ENCODE results near the gene SYNDIG1. TPM values are rescaled to one million over a fixed set of nuclear protein-coding genes. Genes with fewer than 3 reads are reported as not detected.

Gene SYNDIG1
- polyA plus RNA-seq, 2 donors: 0.01 TPM; not detected in 1

DNA sequence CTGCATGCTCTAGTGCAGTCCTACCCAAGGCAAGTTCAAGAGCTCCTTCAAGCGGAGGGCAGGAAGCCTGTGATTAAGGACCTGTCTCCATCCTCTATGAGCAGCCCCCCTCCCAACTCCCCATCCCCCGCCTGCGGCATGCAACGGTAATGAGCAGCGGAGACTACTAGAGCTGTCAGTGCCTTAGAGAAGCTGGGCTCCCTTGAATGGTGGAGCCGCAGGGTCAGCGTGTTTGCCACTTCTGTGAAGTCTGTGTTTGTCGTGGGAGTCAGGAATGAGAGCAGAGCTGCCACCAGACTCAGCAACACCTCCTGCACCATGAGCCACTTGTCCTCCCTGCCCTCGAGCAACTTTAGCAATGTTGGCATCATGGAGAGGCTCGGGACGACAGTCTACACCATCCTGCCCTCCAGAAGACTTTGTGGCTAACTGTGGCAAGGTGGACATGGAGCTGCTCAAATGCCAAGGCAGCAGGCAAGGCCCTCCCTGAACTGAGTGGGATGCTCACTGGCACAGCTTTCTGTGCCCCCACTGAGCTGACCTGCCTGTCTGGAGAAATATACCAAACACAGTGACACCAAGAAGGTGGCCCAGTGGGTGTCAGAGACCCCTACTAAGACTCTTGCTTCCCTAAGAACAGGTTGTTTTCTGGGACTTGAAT is 23.8 kb upstream of the SYNDIG1 start:
- no peaks in the 10 kb centered on the region for H3K4me1 ChIP-seq (ENCODE audit: control insufficient read depth in 2 of 2, insufficient read depth in 2 of 2, low read length in 1 of 2)
- H3K9me3 ChIP-seq (ENCODE audit: control insufficient read depth in 2 of 2, insufficient read depth in 1 of 2, low read depth in 1 of 2, low read length in 1 of 2): no peaks in the 10 kb centered on the region
- H3K27me3 ChIP-seq (ENCODE audit: control insufficient read depth in 1 of 2, insufficient read depth in 2 of 2, low read length in 2 of 2): no peaks in the 10 kb centered on the region
- WGBS, 2 donors: 60 to 61% methylated on average over 11 of the region's 11 CpGs
- H3K36me3 ChIP-seq (ENCODE audit: control insufficient read depth in 2 of 2, insufficient read depth in 2 of 2, low read length in 1 of 2): no peaks in the 10 kb centered on the region
- H3K27ac ChIP-seq (ENCODE audit: low read depth in 2 of 2, low read length in 1 of 2): no peak overlapping the region
- H3K4me3 ChIP-seq (ENCODE audit: low read depth in 1 of 2, low read length in 2 of 2): no peak overlapping the region

DNA sequence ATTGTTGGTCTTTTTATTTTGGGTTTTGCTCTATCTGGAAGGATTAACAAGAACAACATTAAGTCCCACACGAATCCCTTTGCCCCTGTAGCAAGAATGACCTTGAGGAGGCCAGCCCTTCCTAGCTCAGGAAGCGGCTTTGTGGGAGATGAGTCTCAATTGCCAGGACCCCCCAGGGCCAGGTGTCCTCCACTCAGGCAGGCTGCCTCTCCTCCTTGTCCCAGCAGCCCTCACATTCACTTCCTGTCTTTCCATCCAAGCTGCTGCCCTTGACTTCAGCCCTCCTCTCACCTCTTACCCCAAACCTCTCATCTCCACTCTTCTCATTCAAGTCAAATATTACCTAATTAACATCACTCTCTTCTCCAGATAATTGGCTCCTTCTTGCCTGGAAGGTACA is 22.6 kb upstream of the SYNDIG1 start:
- WGBS, 2 donors: 72 to 74% methylated on average over 2 of the region's 2 CpGs

DNA sequence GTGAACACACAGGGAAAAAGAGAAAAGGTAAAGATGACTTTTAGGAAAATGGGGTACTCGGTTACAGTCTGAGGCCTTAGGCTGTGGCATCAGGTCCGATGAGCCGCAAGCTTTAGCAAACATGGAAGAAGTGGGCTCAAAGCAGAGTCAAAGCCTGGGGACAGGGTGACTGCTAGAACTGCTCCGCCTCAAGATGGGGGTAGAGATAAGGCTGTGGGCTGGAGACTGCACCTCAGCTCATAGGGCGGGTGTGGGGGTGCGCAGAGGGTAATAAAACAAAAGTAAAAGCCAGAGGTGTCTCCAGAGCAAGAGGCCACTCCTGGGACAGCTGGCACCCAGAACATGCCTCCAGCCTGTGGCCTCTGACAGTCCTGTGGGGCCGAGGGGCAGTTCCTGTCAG is 21.3 kb upstream of the SYNDIG1 start:
- H3K4me3 ChIP-seq (ENCODE audit: low read depth in 1 of 2, low read length in 2 of 2): no peak overlapping the region
- H3K27me3 ChIP-seq (ENCODE audit: control insufficient read depth in 1 of 2, insufficient read depth in 2 of 2, low read length in 2 of 2): no peaks in the 10 kb centered on the region
- no peaks in the 10 kb centered on the region for H3K9me3 ChIP-seq (ENCODE audit: control insufficient read depth in 2 of 2, insufficient read depth in 1 of 2, low read depth in 1 of 2, low read length in 1 of 2)
- H3K27ac ChIP-seq (ENCODE audit: low read depth in 2 of 2, low read length in 1 of 2): no peak overlapping the region
- no peaks in the 10 kb centered on the region for H3K4me1 ChIP-seq (ENCODE audit: control insufficient read depth in 2 of 2, insufficient read depth in 2 of 2, low read length in 1 of 2)
- no peaks in the 10 kb centered on the region for H3K36me3 ChIP-seq (ENCODE audit: control insufficient read depth in 2 of 2, insufficient read depth in 2 of 2, low read length in 1 of 2)
- 64 to 78% methylated on average over 7 of the region's 7 CpGs for WGBS, 2 donors

More for the DNA sequence above, 22.6 kb upstream of the SYNDIG1 start:
- H3K27me3 ChIP-seq (ENCODE audit: control insufficient read depth in 1 of 2, insufficient read depth in 2 of 2, low read length in 2 of 2): no peaks in the 10 kb centered on the region
- no peaks in the 10 kb centered on the region for H3K4me1 ChIP-seq (ENCODE audit: control insufficient read depth in 2 of 2, insufficient read depth in 2 of 2, low read length in 1 of 2)
- H3K9me3 ChIP-seq (ENCODE audit: control insufficient read depth in 2 of 2, insufficient read depth in 1 of 2, low read depth in 1 of 2, low read length in 1 of 2): no peaks in the 10 kb centered on the region
- H3K27ac ChIP-seq (ENCODE audit: low read depth in 2 of 2, low read length in 1 of 2): no peak overlapping the region
- H3K4me3 ChIP-seq (ENCODE audit: low read depth in 1 of 2, low read length in 2 of 2): no peak overlapping the region
- no peaks in the 10 kb centered on the region for H3K36me3 ChIP-seq (ENCODE audit: control insufficient read depth in 2 of 2, insufficient read depth in 2 of 2, low read length in 1 of 2)

DNA sequence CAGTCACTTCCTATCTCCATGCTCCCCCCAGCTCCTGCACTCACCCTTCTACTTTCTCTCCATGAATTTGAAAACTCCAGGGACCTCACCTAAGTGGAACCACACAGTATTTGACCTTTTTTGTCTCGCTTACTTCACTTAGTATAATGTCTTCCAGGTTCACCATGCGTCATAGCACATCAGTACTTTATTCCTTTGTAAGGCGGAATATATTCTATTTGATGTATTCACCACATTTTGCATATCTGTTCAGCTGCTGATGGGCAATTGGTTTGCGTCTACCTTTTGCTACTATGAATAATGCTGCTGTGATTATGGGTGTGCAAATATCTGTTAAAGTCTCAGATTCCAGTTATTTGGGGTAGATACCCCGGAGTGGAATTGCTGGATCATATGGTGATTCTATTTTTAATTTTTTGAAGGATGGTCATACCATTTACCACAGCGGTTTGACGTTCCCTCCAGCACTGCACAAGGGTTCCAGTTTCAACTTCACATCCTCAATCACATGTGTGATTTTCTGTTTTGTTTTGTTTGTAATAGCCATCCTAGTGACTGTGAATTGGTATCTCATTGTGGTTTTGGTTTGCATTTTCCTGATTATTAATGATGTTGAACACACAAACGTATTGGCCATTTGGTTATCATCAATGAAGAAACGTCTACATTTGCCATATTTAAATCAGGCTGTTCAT is 20.3 kb upstream of the SYNDIG1 start:
- 68 to 83% methylated on average over 9 of the region's 9 CpGs for WGBS, 2 donors
- Histone ChIP-seq H3K36me3 (ENCODE audit: control insufficient read depth in 2 of 2, insufficient read depth in 2 of 2, low read length in 1 of 2) (no peaks in the 10 kb centered on the region), H3K4me3 (ENCODE audit: low read depth in 1 of 2, low read length in 2 of 2) (no peak overlapping the region), H3K9me3 (ENCODE audit: control insufficient read depth in 2 of 2, insufficient read depth in 1 of 2, low read depth in 1 of 2, low read length in 1 of 2) (no peaks in the 10 kb centered on the region), H3K4me1 (ENCODE audit: control insufficient read depth in 2 of 2, insufficient read depth in 2 of 2, low read length in 1 of 2) (no peaks in the 10 kb centered on the region), H3K27ac (ENCODE audit: low read depth in 2 of 2, low read length in 1 of 2) (no peak overlapping the region), H3K27me3 (ENCODE audit: control insufficient read depth in 1 of 2, insufficient read depth in 2 of 2, low read length in 2 of 2) (no peaks in the 10 kb centered on the region)

DNA sequence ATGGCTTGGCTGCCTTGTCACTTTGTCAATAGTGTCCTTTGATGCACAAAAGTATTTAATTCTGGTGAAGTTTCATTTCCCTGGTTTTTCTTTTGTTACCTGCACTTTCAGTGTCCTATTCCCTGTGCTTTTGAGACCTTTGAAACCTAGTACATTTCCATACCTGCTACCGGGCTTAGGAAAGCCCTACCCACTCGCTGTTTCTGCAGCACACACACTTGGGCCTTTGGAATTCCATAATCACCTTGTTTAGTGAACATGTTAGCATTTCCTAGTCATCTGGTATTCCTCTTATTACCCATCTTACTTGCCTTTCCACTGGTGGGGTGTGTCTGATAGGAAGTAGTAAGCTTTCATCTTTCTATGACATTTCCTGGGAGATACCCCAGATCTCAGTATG is 19.3 kb upstream of the SYNDIG1 start:
- no peak overlapping the region for H3K4me3 ChIP-seq (ENCODE audit: low read depth in 1 of 2, low read length in 2 of 2)
- H3K27me3 ChIP-seq (ENCODE audit: control insufficient read depth in 1 of 2, insufficient read depth in 2 of 2, low read length in 2 of 2): no peaks in the 10 kb centered on the region
- WGBS, 2 donors: 66 to 84% methylated on average over 2 of the region's 2 CpGs
- H3K9me3 ChIP-seq (ENCODE audit: control insufficient read depth in 2 of 2, insufficient read depth in 1 of 2, low read depth in 1 of 2, low read length in 1 of 2): no peaks in the 10 kb centered on the region
- no peaks in the 10 kb centered on the region for H3K4me1 ChIP-seq (ENCODE audit: control insufficient read depth in 2 of 2, insufficient read depth in 2 of 2, low read length in 1 of 2)
- H3K36me3 ChIP-seq (ENCODE audit: control insufficient read depth in 2 of 2, insufficient read depth in 2 of 2, low read length in 1 of 2): no peaks in the 10 kb centered on the region
- H3K27ac ChIP-seq (ENCODE audit: low read depth in 2 of 2, low read length in 1 of 2): no peak overlapping the region

DNA sequence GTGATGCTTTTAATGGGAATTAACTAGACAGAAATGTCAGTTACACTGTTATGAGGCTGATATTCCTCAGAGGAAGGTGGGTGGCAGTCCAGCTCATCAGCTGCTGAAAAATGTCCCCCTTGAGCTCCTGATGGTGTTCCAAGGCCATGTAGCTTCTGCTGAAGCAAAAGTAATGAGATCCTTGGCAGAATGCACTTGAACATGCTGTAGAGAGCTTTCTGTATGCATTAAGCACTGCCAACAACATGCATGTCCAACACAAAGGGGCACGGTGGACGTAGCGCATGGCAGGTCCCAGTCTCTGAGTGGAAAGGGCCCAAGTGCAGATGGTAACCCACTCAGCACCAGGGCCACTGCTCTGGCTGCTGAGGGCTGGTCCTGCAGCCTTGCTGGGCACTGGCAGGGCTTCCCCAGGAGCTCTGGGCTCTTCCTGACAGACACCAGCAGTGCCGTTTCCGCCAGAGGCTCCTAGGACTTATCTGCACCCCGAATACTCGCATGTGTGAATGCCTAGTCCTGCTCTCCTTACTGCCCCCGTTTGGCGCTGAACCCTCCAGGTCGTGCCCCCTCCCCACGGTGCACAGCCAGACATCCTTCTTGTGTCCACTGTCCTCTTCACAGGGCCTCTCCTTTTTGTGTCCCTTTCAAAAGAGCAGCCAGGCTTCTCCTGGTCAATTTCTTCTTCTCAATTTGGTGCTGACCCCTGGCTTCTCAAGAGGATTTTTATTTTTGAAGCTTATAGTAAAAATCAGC is 18.6 kb upstream of the SYNDIG1 start:
- Histone ChIP-seq H3K4me1 (ENCODE audit: control insufficient read depth in 2 of 2, insufficient read depth in 2 of 2, low read length in 1 of 2) (no peaks in the 10 kb centered on the region), H3K9me3 (ENCODE audit: control insufficient read depth in 2 of 2, insufficient read depth in 1 of 2, low read depth in 1 of 2, low read length in 1 of 2) (no peaks in the 10 kb centered on the region), H3K27me3 (ENCODE audit: control insufficient read depth in 1 of 2, insufficient read depth in 2 of 2, low read length in 2 of 2) (no peaks in the 10 kb centered on the region), H3K4me3 (ENCODE audit: low read depth in 1 of 2, low read length in 2 of 2) (no peak overlapping the region), H3K27ac (ENCODE audit: low read depth in 2 of 2, low read length in 1 of 2) (no peak overlapping the region), H3K36me3 (ENCODE audit: control insufficient read depth in 2 of 2, insufficient read depth in 2 of 2, low read length in 1 of 2) (no peaks in the 10 kb centered on the region)
- WGBS, 2 donors: 75 to 78% methylated on average over 11 of the region's 11 CpGs

DNA sequence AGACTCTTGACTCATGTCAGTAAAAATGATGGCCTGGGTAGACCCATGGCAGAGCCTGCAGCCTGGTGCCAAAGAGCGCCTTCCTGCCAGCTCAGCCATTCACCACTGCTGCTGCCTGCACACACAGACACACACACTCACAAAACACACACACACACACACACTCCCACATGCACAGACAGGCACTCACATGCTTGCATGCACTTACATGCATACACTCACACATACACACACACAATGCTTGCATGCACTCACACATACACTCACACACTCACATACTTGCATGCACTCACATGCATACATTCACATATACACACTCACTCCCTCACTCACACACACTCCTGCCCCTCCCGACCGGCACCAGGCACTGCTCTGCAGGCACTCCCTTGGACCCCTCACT is 18.0 kb upstream of the SYNDIG1 start:
- WGBS, 2 donors: 74 to 85% methylated on average over 3 of the region's 3 CpGs
- Histone ChIP-seq H3K4me1 (ENCODE audit: control insufficient read depth in 2 of 2, insufficient read depth in 2 of 2, low read length in 1 of 2) (no peaks in the 10 kb centered on the region), H3K4me3 (ENCODE audit: low read depth in 1 of 2, low read length in 2 of 2) (no peak overlapping the region), H3K27me3 (ENCODE audit: control insufficient read depth in 1 of 2, insufficient read depth in 2 of 2, low read length in 2 of 2) (no peaks in the 10 kb centered on the region), H3K36me3 (ENCODE audit: control insufficient read depth in 2 of 2, insufficient read depth in 2 of 2, low read length in 1 of 2) (no peaks in the 10 kb centered on the region), H3K27ac (ENCODE audit: low read depth in 2 of 2, low read length in 1 of 2) (no peak overlapping the region), H3K9me3 (ENCODE audit: control insufficient read depth in 2 of 2, insufficient read depth in 1 of 2, low read depth in 1 of 2, low read length in 1 of 2) (no peaks in the 10 kb centered on the region)

DNA sequence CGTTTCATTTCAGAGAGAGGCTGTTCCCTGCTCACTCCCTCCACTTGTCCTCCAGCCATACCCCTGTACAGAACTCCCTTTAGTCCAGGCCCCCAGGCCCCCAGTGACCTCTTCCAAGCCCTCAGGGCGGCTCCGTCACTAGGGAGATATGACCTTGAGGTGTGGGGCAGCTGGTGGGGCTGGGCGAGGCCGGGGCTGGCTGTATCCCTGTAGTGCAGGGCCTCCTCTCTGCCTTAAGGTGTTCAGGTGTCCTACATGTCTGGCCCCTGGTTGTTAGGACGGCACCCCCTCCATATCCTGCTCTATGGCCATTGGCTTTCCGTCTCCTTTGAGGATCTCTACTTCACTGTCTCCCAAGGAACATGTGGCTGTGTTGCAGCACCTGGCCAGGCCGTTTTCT is 17.4 kb upstream of the SYNDIG1 start:
- Histone ChIP-seq H3K36me3 (ENCODE audit: control insufficient read depth in 2 of 2, insufficient read depth in 2 of 2, low read length in 1 of 2) (no peaks in the 10 kb centered on the region), H3K27me3 (ENCODE audit: control insufficient read depth in 1 of 2, insufficient read depth in 2 of 2, low read length in 2 of 2) (no peaks in the 10 kb centered on the region), H3K9me3 (ENCODE audit: control insufficient read depth in 2 of 2, insufficient read depth in 1 of 2, low read depth in 1 of 2, low read length in 1 of 2) (no peaks in the 10 kb centered on the region), H3K4me3 (ENCODE audit: low read depth in 1 of 2, low read length in 2 of 2) (no peak overlapping the region), H3K4me1 (ENCODE audit: control insufficient read depth in 2 of 2, insufficient read depth in 2 of 2, low read length in 1 of 2) (no peaks in the 10 kb centered on the region), H3K27ac (ENCODE audit: low read depth in 2 of 2, low read length in 1 of 2) (no peak overlapping the region)
- WGBS, 2 donors: 72 to 78% methylated on average over 8 of the region's 8 CpGs

DNA sequence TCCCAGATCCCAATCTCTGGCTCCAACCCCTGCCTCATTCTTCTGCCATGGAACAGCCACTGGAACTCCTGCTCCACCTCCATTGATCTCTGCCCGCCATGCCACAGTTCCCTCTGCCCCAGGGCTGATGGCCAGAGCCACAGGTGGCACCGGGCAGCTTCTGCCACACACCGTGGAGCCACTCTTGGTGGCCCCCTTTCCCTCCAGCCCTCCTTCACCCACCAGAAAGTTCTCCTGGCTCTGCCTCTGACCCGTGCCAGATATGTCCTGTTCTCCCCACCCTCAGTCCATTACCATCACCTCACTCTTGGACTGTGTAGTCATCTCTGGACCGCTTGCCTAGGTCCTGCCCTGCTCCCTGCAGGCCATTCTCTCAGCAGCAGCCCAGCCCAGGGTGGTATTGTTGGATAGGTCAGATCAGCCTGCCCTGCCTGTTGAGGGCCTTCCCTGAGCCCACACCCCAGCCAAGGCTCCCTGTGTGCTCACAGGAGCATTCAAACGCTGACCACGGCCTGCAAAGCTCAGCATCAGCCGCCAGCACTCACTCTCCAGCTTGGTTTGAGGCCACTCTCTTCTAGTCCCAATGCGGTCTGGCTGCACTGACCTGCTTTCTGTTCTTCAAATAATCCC is 16.8 kb upstream of the SYNDIG1 start:
- H3K36me3 ChIP-seq (ENCODE audit: control insufficient read depth in 2 of 2, insufficient read depth in 2 of 2, low read length in 1 of 2): no peaks in the 10 kb centered on the region
- no peak overlapping the region for H3K4me3 ChIP-seq (ENCODE audit: low read depth in 1 of 2, low read length in 2 of 2)
- H3K4me1 ChIP-seq (ENCODE audit: control insufficient read depth in 2 of 2, insufficient read depth in 2 of 2, low read length in 1 of 2): no peaks in the 10 kb centered on the region
- H3K27me3 ChIP-seq (ENCODE audit: control insufficient read depth in 1 of 2, insufficient read depth in 2 of 2, low read length in 2 of 2): no peaks in the 10 kb centered on the region
- 77 to 87% methylated on average over 9 of the region's 9 CpGs for WGBS, 2 donors
- H3K9me3 ChIP-seq (ENCODE audit: control insufficient read depth in 2 of 2, insufficient read depth in 1 of 2, low read depth in 1 of 2, low read length in 1 of 2): no peaks in the 10 kb centered on the region
- H3K27ac ChIP-seq (ENCODE audit: low read depth in 2 of 2, low read length in 1 of 2): no peak overlapping the region

All from esophagus (tissue), 2 donors.